Hindlimb muscle (tissue), 1 donor: ENCODE measurements around the gene INTS13. TPM values are rescaled to one million over a fixed set of nuclear protein-coding genes. Genes with fewer than 3 reads are reported as not detected.
"Not testable (repeated sequence)": the region's sequence is repeated elsewhere in the genome, so short reads cannot be mapped to it uniquely, and the experiment has no call there.

Experiments
- DNase-seq: peaks from one replicate; pipeline ENCODE4 v3.0.0-alpha.2; 2013
- polyA plus RNA-seq: library from polyadenylated mRNA; unstranded; fragments of 120-200 nt; gene quantifications from one replicate; pipeline ENCODE4 v1.2.1, GENCODE V29; 2013; ENCODE audit not compliant: insufficient read length

Gene INTS13
- polyA plus RNA-seq, 1 donor: 25.7 TPM

DNA sequence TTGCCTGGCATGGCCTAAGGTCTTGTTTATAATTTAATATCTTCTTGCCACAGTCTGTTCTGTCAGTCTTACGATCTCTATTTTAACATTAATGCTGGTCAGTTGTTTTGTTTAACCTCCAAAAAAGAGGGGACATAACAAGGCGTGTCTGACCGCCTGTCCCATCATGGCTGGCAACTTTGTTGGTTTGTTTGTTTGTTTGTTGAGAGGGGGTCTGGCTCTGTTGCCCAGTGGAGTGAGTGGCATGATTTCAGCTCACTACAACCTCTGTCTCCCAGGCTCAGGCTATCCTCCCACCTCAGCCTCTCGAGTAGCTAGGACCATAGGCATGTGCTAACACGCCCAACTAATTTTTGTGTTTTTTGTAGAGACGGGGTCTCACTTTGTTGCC lies 68.7 kb downstream of the INTS13 start:
- no peak for DNase-seq

DNA sequence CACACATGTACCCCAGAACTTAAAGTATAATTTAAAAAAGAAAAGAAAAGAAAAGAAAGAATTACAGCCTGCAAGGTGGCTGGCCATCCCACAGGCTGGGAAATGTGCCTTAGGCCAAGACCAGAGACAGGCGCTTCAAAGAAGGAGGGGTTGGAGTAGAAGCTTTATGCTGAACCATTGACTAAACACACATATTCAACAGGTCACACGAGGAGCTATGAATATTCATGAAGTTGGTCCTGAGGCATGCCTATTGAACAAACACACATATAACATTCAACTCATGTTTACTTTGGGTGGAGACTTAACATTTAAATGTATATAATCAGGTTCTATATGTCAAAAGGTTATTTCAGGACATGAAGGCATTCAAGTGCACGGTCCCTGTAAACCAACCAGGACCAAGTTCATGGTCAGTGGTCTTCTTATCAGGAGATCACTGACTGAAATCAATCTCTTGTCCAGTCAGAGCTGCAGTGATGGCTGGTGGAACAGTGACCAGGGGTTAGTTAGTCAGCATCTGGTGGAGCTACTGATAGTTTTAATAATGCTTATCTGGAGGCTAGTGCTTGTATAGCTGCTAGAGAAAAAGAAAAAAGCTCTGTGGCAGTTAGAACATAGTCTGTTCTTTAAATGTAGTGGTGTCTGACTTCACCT lies 69.2 kb downstream of the INTS13 start:
- no peak for DNase-seq

DNA sequence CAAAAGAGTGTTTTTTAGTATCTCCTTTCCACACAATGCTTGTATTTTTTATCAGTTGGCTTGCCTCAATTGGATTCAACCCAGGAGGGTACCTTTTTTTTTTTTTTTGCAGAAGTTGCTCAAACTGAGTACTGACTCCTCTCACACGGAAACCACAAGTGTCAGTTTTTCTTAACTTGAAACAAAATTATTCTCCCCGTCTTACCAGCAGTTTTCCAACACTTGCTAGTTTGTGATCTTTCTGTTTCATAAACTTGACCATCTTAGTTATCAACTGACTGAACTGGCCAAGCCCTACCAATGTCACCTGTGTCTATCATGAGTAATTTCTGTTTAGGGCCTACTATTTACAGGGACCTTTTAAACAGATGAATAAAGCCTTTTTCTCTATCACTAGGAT lies 70.7 kb downstream of the INTS13 start:
- no peak for DNase-seq

DNA sequence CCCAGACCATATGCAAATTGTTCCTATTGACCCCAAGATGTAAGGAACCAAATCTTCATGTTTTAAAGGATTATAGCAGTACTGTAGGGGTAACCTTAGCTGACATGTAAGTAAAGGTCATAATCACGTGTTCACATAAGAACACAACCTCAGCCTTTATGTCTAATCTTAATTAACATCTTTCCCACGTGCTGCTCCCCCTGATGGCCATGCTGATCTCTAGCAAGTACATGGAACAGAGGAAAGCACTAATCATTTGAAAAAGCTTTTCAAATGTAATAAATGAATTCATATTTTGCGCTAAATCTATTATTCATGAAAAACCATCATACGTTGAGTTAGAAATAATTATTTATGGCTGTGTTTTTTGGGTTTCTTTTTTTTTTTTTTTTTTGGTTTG lies 74.3 kb downstream of the INTS13 start:
- no peak for DNase-seq

DNA sequence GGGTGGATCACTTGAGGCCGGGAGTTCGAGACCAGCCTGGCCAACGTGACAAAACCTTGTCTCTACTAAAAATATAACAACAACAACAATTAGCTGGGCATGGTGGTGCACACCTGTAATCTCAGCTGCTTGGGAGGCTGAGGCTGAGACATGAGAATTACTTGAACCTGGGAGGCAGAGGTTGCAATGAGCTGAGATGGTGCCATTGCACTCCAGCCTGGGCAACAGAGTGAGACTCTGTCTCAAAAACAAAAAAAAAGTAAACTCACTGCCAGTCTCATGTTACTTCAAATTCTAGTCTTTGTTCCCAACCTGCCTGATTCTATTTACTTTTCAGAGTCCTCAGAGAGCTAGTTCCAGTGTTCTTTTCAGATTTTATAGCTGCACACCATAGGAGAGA lies 75.0 kb downstream of the INTS13 start:
- not testable (repeated sequence) for DNase-seq

DNA sequence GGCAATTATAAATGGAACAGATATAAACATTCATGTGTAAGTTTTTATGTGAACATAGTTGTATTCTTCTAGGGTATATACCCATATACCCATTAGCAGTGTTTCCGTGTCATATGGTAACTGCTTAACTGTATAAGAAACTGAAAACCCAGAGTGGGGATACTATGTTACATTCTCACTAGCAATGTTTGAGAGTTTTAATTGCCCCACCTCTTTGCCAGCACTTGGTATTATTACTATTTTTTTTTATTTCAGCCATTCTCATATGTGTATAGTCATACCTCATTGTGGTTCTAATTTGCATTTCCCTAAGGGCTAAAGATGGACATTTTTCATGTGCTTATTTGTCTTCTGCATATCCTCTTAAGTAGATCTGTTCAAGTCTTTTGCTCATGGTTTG lies 76.1 kb downstream of the INTS13 start:
- DNase-seq: no peak

DNA sequence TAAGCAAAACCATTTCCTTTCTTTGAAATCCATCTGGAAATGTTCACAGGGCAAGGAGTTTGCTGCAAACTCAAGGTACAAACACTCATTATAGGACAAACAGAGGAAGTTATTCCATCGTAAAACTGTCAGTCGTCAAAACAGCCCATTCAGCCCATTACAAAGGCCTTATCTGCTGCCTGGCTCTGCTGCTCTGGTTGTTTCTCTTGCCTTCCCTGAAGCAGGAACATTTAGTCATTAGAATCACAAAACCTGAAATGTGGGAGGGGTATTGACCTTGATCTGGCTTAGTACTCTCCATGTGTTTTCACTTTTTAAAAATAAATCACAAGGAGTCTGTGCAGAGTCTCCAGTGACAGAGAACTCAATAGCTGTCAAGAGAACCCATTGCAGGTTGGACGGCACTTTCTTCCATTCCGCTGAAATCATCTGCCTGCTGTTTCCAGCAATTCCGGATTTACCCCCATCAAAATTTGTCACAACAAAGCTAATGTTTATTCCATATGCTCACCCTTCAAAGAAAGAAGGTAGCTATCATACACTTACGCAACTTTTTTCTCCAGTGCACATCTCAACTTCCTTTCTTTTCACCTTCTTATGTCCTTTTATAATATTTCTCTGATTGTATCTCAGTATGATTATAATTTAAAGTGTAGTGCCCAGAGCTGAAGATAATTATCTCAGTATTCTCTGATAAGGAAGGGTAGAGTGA lies 80.2 kb downstream of the INTS13 start:
- DNase-seq: no peak

DNA sequence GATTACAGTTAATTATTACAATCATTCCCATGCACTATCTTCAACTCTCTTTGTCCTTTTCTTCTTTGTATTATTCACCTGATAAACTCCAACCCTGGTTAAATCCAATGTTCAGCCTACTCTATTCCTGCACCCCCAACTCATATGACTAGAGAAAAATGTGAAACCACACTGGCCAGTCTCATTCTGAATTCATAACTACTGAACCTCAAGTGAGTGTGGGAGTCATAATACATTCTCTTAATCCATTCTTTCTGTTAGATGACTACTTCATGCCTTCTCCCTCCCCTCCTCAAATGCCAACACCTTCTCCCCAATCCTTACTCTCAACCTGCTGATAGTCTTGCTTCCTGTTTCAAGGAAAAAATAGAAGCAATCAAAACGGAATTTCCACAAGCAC lies 82.4 kb downstream of the INTS13 start:
- no peak for DNase-seq

Other genes with a start within 250 kb of the INTS13 start
- 3.8 TPM for gene ITPR2, start 104.8 kb downstream of the INTS13 start, polyA plus RNA-seq
- 37.0 TPM for gene FGFR1OP2, start 489 bp upstream of the INTS13 start, polyA plus RNA-seq
- gene TM7SF3, start 76.4 kb upstream of the INTS13 start, polyA plus RNA-seq: 27.3 TPM
- gene MED21, start 84.6 kb upstream of the INTS13 start, polyA plus RNA-seq: 45.2 TPM
- 0.25 TPM for gene C12orf71, start 144.6 kb upstream of the INTS13 start, polyA plus RNA-seq